Effector memory CD4-positive, alpha-beta T cell (primary cell): ENCODE measurements around the gene ZNRF2.

Experiments used
- DNase-seq, 3 donors: peaks; one replicate each; pipeline ENCODE4 v3.0.0-alpha.2; 2020
- H3K27ac ChIP-seq: 2 replicates; pipeline ENCODE4 v1.7.0; 2013; ENCODE audit warnings: mild to moderate bottlenecking, low read length, moderate library complexity; ENCODE audit not compliant: insufficient read depth, poor library complexity, severe bottlenecking
- H3K27me3 ChIP-seq: replicated peaks from 2 replicates; pipeline ENCODE4 v1.7.0; 2013; ENCODE audit warnings: mild to moderate bottlenecking, low read length; ENCODE audit not compliant: insufficient read depth, control insufficient read depth, poor library complexity, severe bottlenecking
- H3K36me3 ChIP-seq: 2 replicates; pipeline ENCODE4 v1.7.0; 2013; ENCODE audit warnings: mild to moderate bottlenecking, low read length, moderate library complexity; ENCODE audit not compliant: control insufficient read depth, insufficient read depth
- H3K4me1 ChIP-seq: 2 replicates; pipeline ENCODE4 v1.7.0; 2013; ENCODE audit warnings: low read length, mild to moderate bottlenecking; ENCODE audit not compliant: control insufficient read depth, insufficient read depth, poor library complexity, severe bottlenecking
- H3K4me3 ChIP-seq: 2 replicates; pipeline ENCODE4 v1.7.0; 2013; ENCODE audit warnings: low read length, low read depth, mild to moderate bottlenecking; ENCODE audit not compliant: insufficient read depth, poor library complexity, severe bottlenecking
- H3K9me3 ChIP-seq: 2 replicates; pipeline ENCODE4 v1.7.0; 2013; ENCODE audit warnings: mild to moderate bottlenecking, low read length, moderate library complexity; ENCODE audit not compliant: control insufficient read depth

ZNRF2 gene

DNA sequence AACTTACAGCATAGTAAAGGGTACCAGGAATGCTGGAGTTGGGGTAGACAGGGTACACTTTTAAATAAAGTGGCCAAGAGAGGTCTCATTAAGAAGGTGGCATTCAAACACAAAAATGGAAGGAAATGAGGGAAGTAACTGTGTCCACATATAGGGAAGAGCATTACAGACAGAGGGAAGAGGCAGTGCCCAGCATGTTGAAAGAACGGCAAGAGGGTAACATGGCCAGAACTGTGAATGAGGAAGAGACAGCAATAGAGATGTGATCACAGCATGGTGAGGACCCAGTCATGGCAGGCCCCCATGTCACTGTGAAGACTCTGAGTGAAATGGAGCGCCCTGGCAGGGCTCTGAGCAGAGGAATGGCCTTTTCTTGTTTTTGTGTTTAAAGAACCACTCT is 35.1 kb upstream of the ZNRF2 start:
- DNase-seq, result no peak
- no peak overlapping the region for H3K27ac ChIP-seq
- no peak overlapping the region for H3K4me3 ChIP-seq
- H3K27me3 ChIP-seq, result no peaks in the 10 kb centered on the region
- H3K4me1 ChIP-seq, result no peaks in the 10 kb centered on the region
- H3K9me3 ChIP-seq, result no peaks in the 10 kb centered on the region
- no peaks in the 10 kb centered on the region for H3K36me3 ChIP-seq

DNA sequence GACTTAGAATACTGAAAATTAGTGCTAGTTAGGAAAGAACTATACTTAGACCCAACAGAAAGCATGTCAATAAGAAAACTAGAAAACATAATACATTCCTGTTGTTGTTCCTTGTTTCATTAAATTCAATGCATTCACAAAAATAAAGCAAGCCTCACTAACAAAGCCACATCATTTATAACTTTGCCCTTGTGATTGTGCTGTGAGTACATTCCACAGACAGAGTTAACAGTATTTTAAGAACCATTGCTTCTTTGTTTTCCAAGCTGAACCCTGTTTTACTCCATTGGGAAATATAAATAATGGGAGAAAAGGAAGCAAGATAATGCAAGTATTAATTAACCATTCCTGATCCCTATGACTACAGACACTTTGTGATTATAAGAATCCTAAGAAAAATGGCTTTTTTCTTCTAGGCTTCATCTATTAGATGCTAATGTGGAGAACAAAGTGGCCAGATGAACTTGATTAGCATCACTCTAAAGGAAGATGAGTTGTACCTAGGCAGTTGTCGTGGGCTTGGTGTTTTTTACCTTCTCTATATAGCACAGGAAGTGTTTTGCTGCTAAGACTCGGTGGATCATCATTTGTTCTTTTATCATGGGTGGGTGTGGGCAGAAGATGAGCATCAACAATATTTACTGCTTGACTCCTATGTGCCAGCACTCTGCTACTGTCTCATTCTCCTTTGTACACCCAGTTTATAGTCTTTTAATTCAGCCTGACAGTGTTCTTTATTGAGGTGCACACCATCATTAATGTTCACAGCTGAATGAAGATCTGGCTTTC is 34.2 kb upstream of the ZNRF2 start:
- H3K36me3 ChIP-seq, result no peaks in the 10 kb centered on the region
- no peaks in the 10 kb centered on the region for H3K4me1 ChIP-seq
- DNase-seq, result no peak
- no peak overlapping the region for H3K4me3 ChIP-seq
- H3K27me3 ChIP-seq, result no peaks in the 10 kb centered on the region
- no peaks in the 10 kb centered on the region for H3K9me3 ChIP-seq
- H3K27ac ChIP-seq, result no peak overlapping the region

DNA sequence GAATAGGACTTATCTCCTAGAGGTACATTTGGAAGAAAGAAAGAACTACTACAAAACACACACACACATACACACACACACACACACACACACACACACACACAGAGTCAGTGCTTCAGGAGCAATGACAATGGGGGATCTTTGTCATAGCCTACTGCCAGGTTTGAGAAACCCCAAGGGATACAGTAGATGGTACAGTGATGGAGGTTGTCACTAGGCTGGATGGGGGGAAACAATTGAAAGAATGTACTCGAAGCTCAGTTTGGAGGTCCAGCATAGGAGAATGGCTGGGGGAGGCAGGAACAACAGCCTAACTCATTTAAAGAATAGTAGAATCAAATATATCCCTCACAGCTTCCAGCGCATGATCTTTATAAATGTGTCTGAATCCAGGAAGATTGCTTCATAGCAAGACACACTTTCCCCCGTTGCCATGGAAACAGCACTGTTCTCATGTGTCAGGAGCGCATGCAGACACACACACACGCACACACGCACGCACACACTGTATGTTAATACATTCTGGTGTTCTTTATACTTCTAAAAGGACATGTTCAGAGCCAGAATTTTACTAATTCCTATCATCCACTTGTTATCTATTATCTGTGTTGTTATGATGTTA is 32.6 kb upstream of the ZNRF2 start:
- H3K36me3 ChIP-seq, result no peaks in the 10 kb centered on the region
- H3K4me1 ChIP-seq, result no peaks in the 10 kb centered on the region
- H3K4me3 ChIP-seq, result no peak overlapping the region
- no peaks in the 10 kb centered on the region for H3K9me3 ChIP-seq
- no peak overlapping the region for H3K27ac ChIP-seq
- DNase-seq, result no peak
- no peaks in the 10 kb centered on the region for H3K27me3 ChIP-seq

DNA sequence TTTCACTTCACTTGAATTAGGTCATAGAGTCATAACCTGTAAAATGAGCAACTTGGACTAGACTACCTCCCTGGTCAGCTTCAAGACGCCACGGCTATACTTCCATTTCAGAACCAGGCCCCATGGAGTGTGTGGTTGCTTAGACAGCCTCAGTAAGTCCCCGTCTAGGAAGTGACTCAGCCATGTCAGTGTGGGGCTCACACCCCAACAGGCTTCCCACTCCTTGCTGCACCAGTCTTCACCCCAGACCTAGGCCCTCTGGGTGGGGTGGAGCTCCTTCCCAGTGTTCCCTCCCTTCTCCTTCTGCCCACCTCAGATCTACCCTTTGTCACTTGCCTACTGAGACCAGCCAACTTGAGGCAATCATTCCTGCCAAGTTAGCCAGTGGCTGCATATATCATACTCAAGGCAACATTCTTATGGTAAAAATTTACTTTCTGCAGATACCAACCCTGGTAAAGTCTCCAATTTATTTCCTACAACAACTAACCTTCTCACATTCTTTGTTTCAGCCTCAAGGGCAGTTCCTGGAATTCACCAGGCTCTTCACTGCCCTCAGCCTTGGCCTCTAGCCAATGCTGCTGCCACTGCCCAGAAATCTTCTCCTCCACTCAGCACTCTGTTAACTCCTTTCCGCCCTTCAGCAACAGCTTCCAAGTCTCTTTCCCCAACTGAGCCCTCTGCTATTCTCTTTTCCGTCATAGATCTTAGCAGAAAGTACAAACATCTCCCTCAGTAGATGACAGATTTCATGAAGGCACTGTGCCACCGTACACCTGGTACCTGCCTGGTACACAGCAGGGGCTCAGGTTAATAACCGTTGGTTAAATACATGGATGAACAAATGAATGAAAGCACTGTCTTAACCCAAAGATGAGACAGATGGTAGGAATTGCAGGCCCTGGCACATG is 31.3 kb upstream of the ZNRF2 start:
- no peak for DNase-seq
- Histone ChIP-seq H3K27me3 (no peaks in the 10 kb centered on the region), H3K27ac (no peak overlapping the region), H3K9me3 (no peaks in the 10 kb centered on the region), H3K4me3 (no peak overlapping the region), H3K4me1 (no peaks in the 10 kb centered on the region), H3K36me3 (no peaks in the 10 kb centered on the region)

DNA sequence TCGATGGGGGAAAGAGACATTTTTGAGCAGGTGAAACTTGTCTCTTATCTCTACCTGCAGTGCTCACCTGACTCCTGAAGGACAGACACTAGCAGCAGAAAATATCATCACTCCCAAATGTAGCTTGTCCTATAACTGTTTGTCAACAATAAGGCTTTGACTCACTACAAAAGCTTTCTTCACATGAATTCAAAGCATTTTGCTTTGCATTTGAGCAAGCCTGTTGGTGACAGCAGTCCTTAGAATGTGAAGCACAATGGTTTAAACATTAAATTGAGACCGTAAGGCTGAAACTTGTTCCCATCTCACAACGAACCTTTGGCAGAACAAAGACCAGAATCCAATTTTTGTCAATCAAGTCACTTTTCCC is 30.6 kb upstream of the ZNRF2 start:
- H3K4me3 ChIP-seq, result no peak overlapping the region
- H3K27ac ChIP-seq, result no peak overlapping the region
- no peaks in the 10 kb centered on the region for H3K4me1 ChIP-seq
- DNase-seq, result no peak
- no peaks in the 10 kb centered on the region for H3K9me3 ChIP-seq
- H3K36me3 ChIP-seq, result no peaks in the 10 kb centered on the region
- no peaks in the 10 kb centered on the region for H3K27me3 ChIP-seq

DNA sequence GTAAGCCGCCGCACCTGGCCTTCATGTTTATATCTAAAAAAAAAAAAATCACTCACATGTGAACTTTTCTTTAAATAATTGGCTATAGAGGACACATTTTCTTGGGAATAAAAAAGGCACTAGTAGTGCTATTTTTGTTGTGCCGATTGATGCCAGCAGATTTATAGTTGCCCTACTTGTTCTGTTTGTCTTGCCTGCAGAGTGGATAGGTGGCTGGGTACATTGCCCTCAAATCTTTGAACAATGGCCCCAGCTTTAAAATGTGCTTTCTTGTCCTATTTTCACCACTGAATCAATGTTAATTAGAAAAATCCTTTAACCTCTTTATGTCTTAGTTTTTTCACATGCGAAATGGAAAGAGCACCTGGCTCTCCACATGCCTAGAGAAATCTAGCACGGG is 30.1 kb upstream of the ZNRF2 start:
- H3K27me3 ChIP-seq, result no peaks in the 10 kb centered on the region
- no peaks in the 10 kb centered on the region for H3K36me3 ChIP-seq
- no peaks in the 10 kb centered on the region for H3K4me1 ChIP-seq
- no peak overlapping the region for H3K4me3 ChIP-seq
- no peak overlapping the region for H3K27ac ChIP-seq
- H3K9me3 ChIP-seq, result no peaks in the 10 kb centered on the region
- DNase-seq, result no peak

DNA sequence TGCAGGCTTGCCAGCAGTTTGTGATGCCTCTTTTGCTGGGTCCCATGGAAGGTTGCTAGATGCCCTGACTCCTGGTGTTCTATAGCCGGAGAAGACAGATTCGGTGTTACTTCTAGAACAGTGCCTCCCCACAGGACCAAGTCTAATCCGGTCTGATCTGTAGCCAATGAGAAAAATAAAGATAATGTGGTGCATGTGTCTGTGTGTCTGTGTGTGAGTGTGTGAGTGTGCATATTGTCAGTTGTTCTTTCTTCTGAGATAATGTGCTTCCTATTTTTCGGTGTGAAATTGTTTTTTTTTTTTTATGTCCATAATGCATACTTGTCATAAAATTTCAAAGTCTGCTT is 29.7 kb upstream of the ZNRF2 start:
- DNase-seq, result no peak
- Histone ChIP-seq H3K36me3 (no peaks in the 10 kb centered on the region), H3K27me3 (no peaks in the 10 kb centered on the region), H3K27ac (no peak overlapping the region), H3K4me1 (no peaks in the 10 kb centered on the region), H3K4me3 (no peak overlapping the region), H3K9me3 (no peaks in the 10 kb centered on the region)

DNA sequence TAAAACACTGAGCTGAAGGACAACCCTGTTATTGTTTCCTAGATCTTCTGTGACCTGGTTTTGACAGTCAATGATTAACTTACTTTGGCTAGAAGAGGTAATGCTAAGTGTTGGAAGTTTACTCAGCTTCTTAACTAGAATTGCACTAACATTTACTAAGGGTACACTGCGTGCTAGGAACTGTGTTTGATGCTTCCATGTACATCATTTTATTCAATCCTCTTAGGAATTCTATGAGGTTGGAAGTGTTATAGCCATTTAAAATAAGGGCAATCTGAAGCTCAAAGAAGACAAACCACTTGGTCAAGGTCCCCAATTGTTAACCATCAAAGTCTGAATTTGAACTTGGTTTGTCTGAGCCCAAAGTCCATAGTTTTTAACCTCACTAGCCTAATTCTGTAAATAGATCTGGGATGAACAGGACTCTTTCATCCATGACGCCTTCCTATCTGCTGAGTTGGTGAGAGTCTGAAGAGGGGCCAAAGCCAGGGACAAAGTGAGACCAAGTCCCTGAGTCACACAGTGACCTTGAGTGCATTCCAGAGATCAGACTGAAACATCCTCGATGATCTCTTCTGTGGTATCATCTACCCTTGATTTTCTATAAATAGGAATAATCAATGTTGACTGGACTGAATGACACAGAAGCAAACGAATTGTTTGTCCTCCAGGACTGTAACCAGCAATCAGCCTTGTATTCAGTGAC is 29.2 kb upstream of the ZNRF2 start:
- Histone ChIP-seq H3K4me3 (no peak overlapping the region), H3K4me1 (no peaks in the 10 kb centered on the region), H3K27ac (no peak overlapping the region), H3K27me3 (no peaks in the 10 kb centered on the region), H3K36me3 (no peaks in the 10 kb centered on the region), H3K9me3 (no peaks in the 10 kb centered on the region)
- DNase-seq, result no peak

DNA sequence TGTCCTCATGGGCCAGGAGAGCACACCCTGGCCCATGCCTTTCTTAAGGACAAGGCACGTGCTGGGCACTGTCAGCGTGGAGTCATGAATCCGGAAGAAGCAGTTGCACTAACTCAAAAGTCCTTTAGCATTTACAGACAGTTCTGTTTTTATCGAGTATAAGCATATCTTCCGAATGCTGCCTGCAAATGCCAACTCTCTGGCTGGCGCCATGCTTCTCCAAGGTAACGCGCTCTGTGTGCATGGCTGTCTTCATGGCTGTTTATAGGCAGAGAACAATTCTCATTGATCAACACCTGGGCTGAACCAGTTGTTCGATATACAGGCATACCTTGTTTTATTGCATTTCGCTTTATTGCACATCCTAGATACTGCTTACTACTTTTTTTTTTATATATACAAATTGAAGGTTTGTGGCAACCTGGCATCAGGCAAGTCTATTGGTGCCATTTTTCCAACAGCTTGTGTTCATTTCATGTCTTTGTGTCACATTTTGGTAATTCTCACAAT is 28.0 kb upstream of the ZNRF2 start:
- Histone ChIP-seq H3K9me3 (no peaks in the 10 kb centered on the region), H3K27me3 (no peaks in the 10 kb centered on the region), H3K4me3 (no peak overlapping the region), H3K36me3 (no peaks in the 10 kb centered on the region), H3K27ac (no peak overlapping the region), H3K4me1 (no peaks in the 10 kb centered on the region)
- no peak for DNase-seq
